IMR-90 (cell line): ENCODE measurements around the gene IFIT3. TPM values are rescaled to one million over a fixed set of nuclear protein-coding genes. Genes with fewer than 3 reads are reported as not detected.

Experiments
- ATAC-seq: fragments of 200-7000 bp; cut with Tn5 transposase; 2 replicates; pipeline ENCODE4 v1.9.1; 2020; ENCODE audit warnings: low read depth, mild to moderate bottlenecking, moderate library complexity
- BruUV-seq: library from RNA; stranded (reverse); fragments of 400-500 nt; replicated peaks from 2 replicates; lab custom pipeline; 2021; lab: Mats Ljungman, UMichigan
- CTCF ChIA-PET: fragments of 300-600 bp; formaldehyde crosslinking; extraction: SDS; loops from one replicate; lab custom pipeline; 2021; ENCODE audit warnings: antibody characterized with exemption; lab: Yijun Ruan, JAX
- POLR2A ChIA-PET: fragments of 300-600 bp; sonication (Branson Sonifier 250); formaldehyde crosslinking; loops from one replicate; lab custom pipeline; 2022; ENCODE audit warnings: antibody characterized with exemption; ENCODE audit not compliant: unreplicated experiment; lab: Charles Lee
- DNase-seq: peaks from one replicate; pipeline ENCODE4 v3.0.0; 2013
- H2AFZ ChIP-seq: replicated peaks from 2 replicates; pipeline ENCODE3; 2013; ENCODE audit warnings: low read length, mild to moderate bottlenecking; ENCODE audit not compliant: poor library complexity
- H2AK5ac ChIP-seq: 2 replicates; pipeline ENCODE4 v1.6.1; 2013; ENCODE audit warnings: low read depth, low read length, inconsistent platforms
- H2AK9ac ChIP-seq: replicated peaks from 2 replicates; pipeline ENCODE3; 2013; ENCODE audit warnings: mild to moderate bottlenecking, low read depth, low read length, moderate library complexity; ENCODE audit not compliant: poor library complexity
- H2BK120ac ChIP-seq: 2 replicates; pipeline ENCODE4 v1.6.1; 2013; ENCODE audit warnings: low read depth, low read length, inconsistent platforms
- H2BK15ac ChIP-seq: 3 replicates; pipeline ENCODE4 v1.6.1; 2013; ENCODE audit warnings: low read depth, low read length, inconsistent platforms
- H2BK20ac ChIP-seq: 2 replicates; pipeline ENCODE4 v1.6.1; 2013; ENCODE audit warnings: low read depth, mild to moderate bottlenecking, inconsistent platforms, low read length, moderate library complexity
- H2BK5ac ChIP-seq: 2 replicates; pipeline ENCODE4 v1.6.1; 2013; ENCODE audit warnings: mild to moderate bottlenecking, low read depth, low read length, inconsistent platforms; ENCODE audit not compliant: poor library complexity, severe bottlenecking
- H3K14ac ChIP-seq: replicated peaks from 2 replicates; pipeline ENCODE4 v1.6.1; 2013; ENCODE audit warnings: low read depth, low read length, inconsistent platforms
- H3K18ac ChIP-seq: 2 replicates; pipeline ENCODE4 v1.6.1; 2013; ENCODE audit warnings: low read depth, low read length, control low read depth
- H3K23ac ChIP-seq: 2 replicates; pipeline ENCODE4 v1.6.1; 2013; ENCODE audit warnings: low read depth, low read length, inconsistent platforms
- H3K27ac ChIP-seq: 2 replicates; pipeline ENCODE4 v1.5.1; 2013; ENCODE audit warnings: mild to moderate bottlenecking, control low read depth, low read length; ENCODE audit not compliant: insufficient read depth
- H3K27me3 ChIP-seq: 2 replicates; pipeline ENCODE4 v1.6.1; 2013; ENCODE audit warnings: low read length; ENCODE audit not compliant: control insufficient read depth, insufficient read depth
- H3K36me3 ChIP-seq: 2 replicates; pipeline ENCODE4 v1.6.1; 2013; ENCODE audit warnings: low read length, mixed read lengths; ENCODE audit not compliant: control insufficient read depth, insufficient read depth
- H3K4ac ChIP-seq: 2 replicates; pipeline ENCODE4 v1.6.1; 2013; ENCODE audit warnings: low read depth, low read length, inconsistent platforms
- H3K4me1 ChIP-seq: 2 replicates; pipeline ENCODE4 v1.6.1; 2013; ENCODE audit warnings: low read length, mixed read lengths; ENCODE audit not compliant: control insufficient read depth, insufficient read depth
- H3K4me2 ChIP-seq: 2 replicates; pipeline ENCODE4 v1.6.1; 2013; ENCODE audit warnings: low read depth, mild to moderate bottlenecking, control low read depth, low read length, moderate library complexity
- H3K4me3 ChIP-seq: 2 replicates; pipeline ENCODE4 v1.5.1; 2013; ENCODE audit warnings: low read depth, mild to moderate bottlenecking, control low read depth, low read length, moderate library complexity; ENCODE audit not compliant: insufficient read depth
- H3K56ac ChIP-seq: 2 replicates; pipeline ENCODE4 v1.6.1; 2013; ENCODE audit warnings: low read length, inconsistent platforms; ENCODE audit not compliant: insufficient read depth; ENCODE audit errors: extremely low read depth
- H3K79me1 ChIP-seq, 2 experiments: 2 replicates each; pipeline ENCODE4 v1.6.1; 2013; ENCODE audit warnings: low read length in 2 of 2, inconsistent platforms in 1 of 2, low read depth in 1 of 2
- H3K9ac ChIP-seq: 2 replicates; pipeline ENCODE4 v1.6.1; 2013; ENCODE audit warnings: low read depth, low read length, control low read depth
- H3K9me1 ChIP-seq: 2 replicates; pipeline ENCODE4 v1.6.1; 2013; ENCODE audit warnings: low read length, inconsistent platforms; ENCODE audit not compliant: insufficient read depth
- H3K9me3 ChIP-seq: 2 replicates; pipeline ENCODE4 v1.6.1; 2013; ENCODE audit warnings: low read length; ENCODE audit not compliant: control insufficient read depth, insufficient read depth
- H4K20me1 ChIP-seq: 2 replicates; pipeline ENCODE4 v1.6.1; 2013; ENCODE audit warnings: low read length, inconsistent platforms; ENCODE audit not compliant: insufficient read depth
- H4K5ac ChIP-seq: 2 replicates; pipeline ENCODE4 v1.6.1; 2013; ENCODE audit warnings: mild to moderate bottlenecking, low read depth, low read length, control low read depth
- H4K8ac ChIP-seq, 2 experiments: 2 replicates each; pipeline ENCODE4 v1.6.1; 2013; ENCODE audit warnings: low read depth in 2 of 2, low read length in 2 of 2, control low read depth in 1 of 2, inconsistent platforms in 1 of 2
- H4K91ac ChIP-seq: 2 replicates; pipeline ENCODE4 v1.6.1; 2013; ENCODE audit warnings: low read depth, low read length, inconsistent platforms; ENCODE audit not compliant: insufficient read depth
- BHLHE40 ChIP-seq: fragments of 150-350 bp; IDR thresholded peaks from 2 replicates; pipeline ENCODE4 v1.6.1; 2016; ENCODE audit warnings: mild to moderate bottlenecking, low read depth, low read length
- CEBPB ChIP-seq: IDR thresholded peaks from 2 replicates; pipeline ENCODE4 v1.6.1; 2012; ENCODE audit warnings: low read depth, low read length, improper control_type of control experiment
- CHD1 ChIP-seq: IDR thresholded peaks from 2 replicates; pipeline ENCODE4 v1.6.1; 2012; ENCODE audit warnings: low read depth, low read length, improper control_type of control experiment
- CTCF ChIP-seq: conservative IDR thresholded peaks from 2 replicates; pipeline ENCODE4 v1.5.1; 2012; ENCODE audit warnings: mild to moderate bottlenecking, low read depth, low read length, improper control_type of control experiment
- ELK1 ChIP-seq: fragments of 150-350 bp; IDR thresholded peaks from 2 replicates; pipeline ENCODE4 v1.6.1; 2016; ENCODE audit warnings: low read depth, mild to moderate bottlenecking, low read length, moderate library complexity, borderline replicate concordance
- FOS ChIP-seq: fragments of 150-350 bp; IDR thresholded peaks from 2 replicates; pipeline ENCODE4 v1.6.1; 2016; ENCODE audit warnings: low read depth, low read length
- MAFK ChIP-seq: IDR thresholded peaks from 2 replicates; pipeline ENCODE4 v1.6.1; 2012; ENCODE audit warnings: low read depth, low read length, improper control_type of control experiment
- MAZ ChIP-seq: IDR thresholded peaks from 2 replicates; pipeline ENCODE4 v1.6.1; 2012; ENCODE audit warnings: low read depth, mild to moderate bottlenecking, low read length, improper control_type of control experiment, moderate library complexity, borderline replicate concordance
- MXI1 ChIP-seq: IDR thresholded peaks from 2 replicates; pipeline ENCODE4 v1.6.1; 2012; ENCODE audit warnings: low read depth, mild to moderate bottlenecking, low read length, moderate library complexity, borderline replicate concordance
- NFE2L2 ChIP-seq: fragments of 150-350 bp; IDR thresholded peaks from 2 replicates; pipeline ENCODE4 v1.6.1; 2016; ENCODE audit warnings: low read depth, mild to moderate bottlenecking, low read length
- POLR2A ChIP-seq: IDR thresholded peaks from 2 replicates; pipeline ENCODE4 v1.6.1; 2012; ENCODE audit warnings: mild to moderate bottlenecking, low read depth, low read length
- RAD21 ChIP-seq: IDR thresholded peaks from 2 replicates; pipeline ENCODE4 v1.6.1; 2012; ENCODE audit warnings: low read length, improper control_type of control experiment
- RFX5 ChIP-seq: IDR thresholded peaks from 2 replicates; pipeline ENCODE4 v1.8.0; 2012; ENCODE audit warnings: low read depth, mild to moderate bottlenecking, low read length, moderate library complexity
- WGBS, 2 experiments: methylation state at CpG; one replicate each; pipeline versions ENCODE4 v1.1.5 to v1.1.7; 2013; ENCODE audit warnings: missing lambda C conversion rate in 2 of 2; ENCODE audit not compliant: insufficient read length in 1 of 2; ENCODE audit errors: extremely low coverage in 2 of 2; 5-methylcytosine and 5-hydroxymethylcytosine counted together
- dilution Hi-C: fragments of 300-500 bp; cut with HindIII; formaldehyde crosslinking; loops from one replicate; pipeline ENCODE4 v1.14.3; 2018; ENCODE audit warnings: low sequenced_read_pairs; ENCODE audit not compliant: unreplicated experiment
- in situ Hi-C: fragments of 300-500 bp; cut with MboI; formaldehyde crosslinking; loops from 3 replicates; pipeline ENCODE4 v1.14.3; 2019; ENCODE audit warnings: low sequenced_read_pairs, inconsistent platforms, mixed read lengths
- intact Hi-C: fragments of 100-400 bp; cut with micrococcal nuclease; formaldehyde crosslinking; loops from 2 replicates; pipeline ENCODE4 v1.10.0; 2022
- polyA plus RNA-seq, 3 experiments: library from polyadenylated mRNA; depleted of rRNA; stranded (reverse); fragments of >200 nt; gene quantifications; 2 replicates each; pipeline ENCODE4 v1.2.3, GENCODE V29; 2012; ENCODE audit warnings: low replicate concordance in 1 of 3
- total RNA-seq: library from RNA; depleted of rRNA; stranded (reverse); fragments of >200 nt; gene quantifications from 2 replicates; pipeline ENCODE4 v1.2.3, GENCODE V29; 2012
- TF ChIP-seq, protein P1 (sequence below): fragments of 150-350 bp; IDR thresholded peaks from 2 replicates; pipeline ENCODE4 v1.6.1; 2017; ENCODE audit warnings: mild to moderate bottlenecking, antibody characterized with exemption, low read length, low read depth

IFIT3 gene
- total and polyA plus RNA-seq, 2 of the 4 experiments (the other 2 are of a cell fraction): 3.5 to 7.3 TPM

DNA sequence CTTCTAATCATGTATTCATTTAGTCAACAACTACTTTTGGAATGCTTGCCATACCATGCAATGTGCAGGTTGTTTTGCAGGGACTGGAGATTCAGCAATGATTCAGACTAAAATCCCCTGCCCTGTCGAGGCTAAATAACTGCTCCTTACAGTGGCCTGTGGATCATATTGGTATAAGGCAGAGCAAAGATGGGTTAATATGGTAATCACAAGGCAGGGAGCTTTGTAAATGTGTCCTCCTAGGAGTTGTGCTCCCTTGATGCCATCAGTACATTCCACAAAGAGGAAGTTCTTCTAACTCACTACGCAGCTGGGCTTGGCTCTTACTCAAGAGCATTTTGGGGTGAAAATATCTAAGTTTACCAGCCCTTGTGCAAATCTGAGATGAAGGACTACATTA lies 26.6 kb upstream of the IFIT3 start:
- Histone ChIP-seq H2BK20ac (0 out of 2 replicates have a peak overlapping the region, but pooled peaks have one; percentile 44), H3K27me3 (no peaks in the 10 kb centered on the region), H4K91ac (0 out of 2 replicates have a peak overlapping the region, but pooled peaks have one; percentile 16), H3K56ac (no peak overlapping the region), H3K18ac (peak overlapping the region; percentile 80), H3K9me3 (no peaks in the 10 kb centered on the region), H3K23ac (peak overlapping the region; percentile 5; the same call in 1 of the 2 replicates), H2BK120ac (peak overlapping the region; percentile 75), H3K79me1 (peaks cover 2 to 4% of the 10 kb centered on the region in 2 experiments; a peak in 1 of 4 replicates), H3K27ac (peak overlapping the region; percentile 70; the same call in 1 of the 2 replicates), H4K5ac (peak overlapping the region; percentile 56), H2BK15ac (peak overlapping the region; percentile 52; the same call in 2 of the 3 replicates), H4K20me1 (no peaks in the 10 kb centered on the region), H3K4me2 (peak overlapping the region; percentile 97), H3K4me1 (peaks cover 10% of the 10 kb centered on the region), H4K8ac (peak overlapping the region; percentile 9 to 87; a peak in 3 of 4 replicates), H3K4me3 (no peak overlapping the region), H2AFZ (peak overlapping the region; percentile 9), H3K9me1 (no peaks in the 10 kb centered on the region; the same call in 1 of the 2 replicates), H2AK9ac (no peak overlapping the region), H3K4ac (peak overlapping the region; percentile 65), H3K14ac (peak overlapping the region; percentile 35; the same call in 1 of the 2 replicates), H2AK5ac (no peak overlapping the region; the same call in 1 of the 2 replicates), H3K36me3 (no peaks in the 10 kb centered on the region; the same call in 1 of the 2 replicates), H2BK5ac (peak overlapping the region; percentile 81), H3K9ac (peak overlapping the region; percentile 67)
- TF ChIP-seq CHD1: no peak
- no peak for TF ChIP-seq POLR2A
- TF ChIP-seq RAD21: no peak
- no peak for TF ChIP-seq BHLHE40
- TF ChIP-seq MAFK: no peak
- TF ChIP-seq ELK1: no peak
- TF ChIP-seq NFE2L2: no peak
- TF ChIP-seq FOS: no peak
- no peak for TF ChIP-seq RFX5
- no peak for TF ChIP-seq MXI1
- no peak for TF ChIP-seq CTCF
- TF ChIP-seq MAZ: no peak
- no peak for TF ChIP-seq CEBPB
- TF ChIP-seq, protein P1, sequence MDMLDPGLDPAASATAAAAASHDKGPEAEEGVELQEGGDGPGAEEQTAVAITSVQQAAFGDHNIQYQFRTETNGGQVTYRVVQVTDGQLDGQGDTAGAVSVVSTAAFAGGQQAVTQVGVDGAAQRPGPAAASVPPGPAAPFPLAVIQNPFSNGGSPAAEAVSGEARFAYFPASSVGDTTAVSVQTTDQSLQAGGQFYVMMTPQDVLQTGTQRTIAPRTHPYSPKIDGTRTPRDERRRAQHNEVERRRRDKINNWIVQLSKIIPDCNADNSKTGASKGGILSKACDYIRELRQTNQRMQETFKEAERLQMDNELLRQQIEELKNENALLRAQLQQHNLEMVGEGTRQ: no peak
- in situ Hi-C loops: no loop called here
- intact Hi-C loops: no loop called here
- DNase-seq (peak; percentile 43), ATAC-seq (peak; percentile 65)
- no CpG with 5 or more reads among the region's 2 CpGs for WGBS, 2 experiments
- POLR2A ChIA-PET: interaction anchor here (0.6 to 0.8 kb wide), 2 partner anchors 27 to 52 kb away, joined by 3 read pairs; partner anchors contain the start of gene IFIT3
- CTCF ChIA-PET: interaction anchor here (0.6 to 1.1 kb wide), 6 partner anchors 17 to 679 kb away, joined by 3 to 4 read pairs (median 4); no protein-coding TSS in a partner anchor
- BruUV-seq: no TSS peak
- dilution Hi-C loops: no loop called here
